ENCODE results near the gene CYP51A1. TPM values are rescaled to one million over a fixed set of nuclear protein-coding genes. Genes with fewer than 3 reads are reported as not detected.
A peak's percentile ranks its signal among the peaks of the same experiment; 100 is the strongest.
"Not testable (repeated sequence)": the region's sequence is repeated elsewhere in the genome, so short reads cannot be mapped to it uniquely, and the experiment has no call there.

Gene CYP51A1
- polyA plus RNA-seq, 3 donors: 5.9 to 32.4 (median 27.4) TPM

- H2AFZ ChIP-seq (ENCODE audit: insufficient read depth, low read depth, low read length, poor library complexity, severe bottlenecking): no peak overlapping the region
- WGBS (ENCODE audit: insufficient coverage): 100% methylated on average over 1 of the region's 2 CpGs
- no peak overlapping the region for H3K4me3 ChIP-seq (replicated peaks in 1 of 3; ENCODE audit: low read depth in 2 of 3, low read length in 3 of 3)
- H3K4me1 ChIP-seq (ENCODE audit: control insufficient read depth in 1 of 2, insufficient read depth in 2 of 2, low read length in 2 of 2): no peaks in the 10 kb centered on the region
- Mint-ChIP-seq H3K4me3 (no peak overlapping the region), H3K9me3 (no peaks in the 10 kb centered on the region), H3K4me1 (no peaks in the 10 kb centered on the region), H3K27me3 (ENCODE audit: low read depth in 3 of 3) (no peaks in the 10 kb centered on the region), H3K36me3 (peaks cover 42 to 69% of the 10 kb centered on the region in 2 donors), H3K27ac (no peak overlapping the region)
- H3K79me2 ChIP-seq (ENCODE audit: insufficient read depth, low read length): no peaks in the 10 kb centered on the region
- no peak for DNase-seq
- no peaks in the 10 kb centered on the region for H4K20me1 ChIP-seq (ENCODE audit: insufficient read depth, low read length)
- H3K9ac ChIP-seq (ENCODE audit: insufficient read depth, low read length, poor library complexity, severe bottlenecking): no peak overlapping the region
- TF ChIP-seq, protein P1, sequence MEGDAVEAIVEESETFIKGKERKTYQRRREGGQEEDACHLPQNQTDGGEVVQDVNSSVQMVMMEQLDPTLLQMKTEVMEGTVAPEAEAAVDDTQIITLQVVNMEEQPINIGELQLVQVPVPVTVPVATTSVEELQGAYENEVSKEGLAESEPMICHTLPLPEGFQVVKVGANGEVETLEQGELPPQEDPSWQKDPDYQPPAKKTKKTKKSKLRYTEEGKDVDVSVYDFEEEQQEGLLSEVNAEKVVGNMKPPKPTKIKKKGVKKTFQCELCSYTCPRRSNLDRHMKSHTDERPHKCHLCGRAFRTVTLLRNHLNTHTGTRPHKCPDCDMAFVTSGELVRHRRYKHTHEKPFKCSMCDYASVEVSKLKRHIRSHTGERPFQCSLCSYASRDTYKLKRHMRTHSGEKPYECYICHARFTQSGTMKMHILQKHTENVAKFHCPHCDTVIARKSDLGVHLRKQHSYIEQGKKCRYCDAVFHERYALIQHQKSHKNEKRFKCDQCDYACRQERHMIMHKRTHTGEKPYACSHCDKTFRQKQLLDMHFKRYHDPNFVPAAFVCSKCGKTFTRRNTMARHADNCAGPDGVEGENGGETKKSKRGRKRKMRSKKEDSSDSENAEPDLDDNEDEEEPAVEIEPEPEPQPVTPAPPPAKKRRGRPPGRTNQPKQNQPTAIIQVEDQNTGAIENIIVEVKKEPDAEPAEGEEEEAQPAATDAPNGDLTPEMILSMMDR (IDR thresholded peaks at IDR 0.05): no peak
- no peaks in the 10 kb centered on the region for H3K9me3 ChIP-seq (replicated peaks in 1 of 2; ENCODE audit: control insufficient read depth in 1 of 2, insufficient read depth in 1 of 2, low read length in 2 of 2)
- no peak overlapping the region for H3K4me2 ChIP-seq (replicated peaks; ENCODE audit: extremely low read depth, low read length, poor library complexity, severe bottlenecking)
- intact Hi-C loops (cut with micrococcal nuclease): no loop called here
- no peak overlapping the region for H3K27ac ChIP-seq (ENCODE audit: low read depth in 1 of 2, low read length in 2 of 2)
- no peaks in the 10 kb centered on the region for H3K27me3 ChIP-seq (ENCODE audit: control insufficient read depth in 2 of 2, insufficient read depth in 2 of 2, low read length in 2 of 2)
- peaks cover 41 to 80% of the 10 kb centered on the region in 2 donors for H3K36me3 ChIP-seq (replicated peaks in 1 of 2; ENCODE audit: control insufficient read depth in 1 of 2, insufficient read depth in 2 of 2, low read length in 2 of 2)
Observed at GRCh38 chr7:92110857-92111256, 23.4 kb downstream of the CYP51A1 start.

DNA sequence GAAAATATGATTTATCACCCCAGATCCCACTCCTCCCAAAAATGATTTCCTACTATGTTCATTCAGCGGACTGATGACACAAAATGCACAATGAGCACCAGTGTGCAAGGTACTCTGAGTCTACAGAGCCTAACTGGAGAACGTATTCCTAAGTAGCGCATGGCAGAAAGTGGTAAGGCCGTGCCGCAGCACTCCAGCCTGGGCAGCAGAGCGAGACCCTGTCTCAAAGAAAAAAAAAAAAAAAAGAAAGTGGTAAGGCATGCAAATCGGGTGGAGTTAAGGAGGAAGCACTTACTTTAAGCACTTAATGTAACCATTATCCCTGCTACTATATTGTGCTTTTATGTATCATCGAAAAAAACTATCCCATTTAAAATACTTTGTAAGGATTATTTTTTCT lies 25.5 kb downstream of the CYP51A1 start:
- Mint-ChIP-seq H3K4me3 (no peak overlapping the region), H3K36me3 (peaks cover 50 to 74% of the 10 kb centered on the region in 2 donors)
- 100% methylated on average over 2 of the region's 8 CpGs for WGBS (ENCODE audit: insufficient coverage)

GRCh38 chr7:92102862-92103261 lies 31.4 kb downstream of the CYP51A1 start:
- H3K9me3 ChIP-seq (replicated peaks in 1 of 2; ENCODE audit: control insufficient read depth in 1 of 2, insufficient read depth in 1 of 2, low read length in 2 of 2); H3K4me1 Mint-ChIP-seq; H3K27ac Mint-ChIP-seq; H3K4me3 ChIP-seq (replicated peaks in 1 of 3; ENCODE audit: low read depth in 2 of 3, low read length in 3 of 3); DNase-seq; H3K4me1 ChIP-seq (ENCODE audit: control insufficient read depth in 1 of 2, insufficient read depth in 2 of 2, low read length in 2 of 2); intact Hi-C loops (cut with micrococcal nuclease); H3K4me3 Mint-ChIP-seq; H3K9ac ChIP-seq (ENCODE audit: insufficient read depth, low read length, poor library complexity, severe bottlenecking); H4K20me1 ChIP-seq (ENCODE audit: insufficient read depth, low read length); H3K79me2 ChIP-seq (ENCODE audit: insufficient read depth, low read length); H3K4me2 ChIP-seq (replicated peaks; ENCODE audit: extremely low read depth, low read length, poor library complexity, severe bottlenecking); H3K9me3 Mint-ChIP-seq; H3K27me3 Mint-ChIP-seq (ENCODE audit: low read depth in 3 of 3); H2AFZ ChIP-seq (ENCODE audit: insufficient read depth, low read depth, low read length, poor library complexity, severe bottlenecking); H3K27ac ChIP-seq (ENCODE audit: low read depth in 1 of 2, low read length in 2 of 2); H3K27me3 ChIP-seq (ENCODE audit: control insufficient read depth in 2 of 2, insufficient read depth in 2 of 2, low read length in 2 of 2): not testable (repeated sequence)
- H3K36me3 Mint-ChIP-seq: peaks cover 65 to 80% of the 10 kb centered on the region in 2 donors
- H3K36me3 ChIP-seq (replicated peaks in 1 of 2; ENCODE audit: control insufficient read depth in 1 of 2, insufficient read depth in 2 of 2, low read length in 2 of 2): peaks cover 62 to 90% of the 10 kb centered on the region in 2 donors
- 99% methylated on average over 4 of the region's 5 CpGs for WGBS (ENCODE audit: insufficient coverage)

More for the DNA sequence above, 25.5 kb downstream of the CYP51A1 start:
- Mint-ChIP-seq H3K4me1 (no peaks in the 10 kb centered on the region), H3K27ac (peak overlapping the region in 1 of 7 donors; percentile 50), H3K9me3 (no peaks in the 10 kb centered on the region), H3K27me3 (ENCODE audit: low read depth in 3 of 3) (no peaks in the 10 kb centered on the region)
- Histone ChIP-seq H3K4me3 (replicated peaks in 1 of 3; ENCODE audit: low read depth in 2 of 3, low read length in 3 of 3) (no peak overlapping the region), H3K9ac (ENCODE audit: insufficient read depth, low read length, poor library complexity, severe bottlenecking) (no peak overlapping the region), H3K4me1 (ENCODE audit: control insufficient read depth in 1 of 2, insufficient read depth in 2 of 2, low read length in 2 of 2) (no peaks in the 10 kb centered on the region), H3K36me3 (replicated peaks in 1 of 2; ENCODE audit: control insufficient read depth in 1 of 2, insufficient read depth in 2 of 2, low read length in 2 of 2) (peaks cover 49 to 86% of the 10 kb centered on the region in 2 donors), H3K27me3 (ENCODE audit: control insufficient read depth in 2 of 2, insufficient read depth in 2 of 2, low read length in 2 of 2) (no peaks in the 10 kb centered on the region), H2AFZ (ENCODE audit: insufficient read depth, low read depth, low read length, poor library complexity, severe bottlenecking) (no peak overlapping the region), H4K20me1 (ENCODE audit: insufficient read depth, low read length) (no peaks in the 10 kb centered on the region), H3K9me3 (replicated peaks in 1 of 2; ENCODE audit: control insufficient read depth in 1 of 2, insufficient read depth in 1 of 2, low read length in 2 of 2) (no peaks in the 10 kb centered on the region), H3K4me2 (replicated peaks; ENCODE audit: extremely low read depth, low read length, poor library complexity, severe bottlenecking) (no peak overlapping the region), H3K79me2 (ENCODE audit: insufficient read depth, low read length) (no peaks in the 10 kb centered on the region), H3K27ac (ENCODE audit: low read depth in 1 of 2, low read length in 2 of 2) (no peak overlapping the region)
- intact Hi-C loops (cut with micrococcal nuclease): no loop called here
- TF ChIP-seq, protein P1 (IDR thresholded peaks at IDR 0.05): no peak
- DNase-seq: no peak

All from CD14-positive monocyte (primary cell).